Thyroid gland (tissue), 4 donors: ENCODE data around the gene ATP6V1G1. TPM values are rescaled to one million over a fixed set of nuclear protein-coding genes. Genes with fewer than 3 reads are reported as not detected.

Experiments used
- DNase-seq, 2 donors: peaks; one replicate each; pipeline ENCODE4 v3.0.0-alpha.2; 2019
- H3K27ac ChIP-seq, 3 donors: fragments of 200-600 bp; sonication (generic); 1 replicate in 2 of 3; 2 replicates in 1 of 3; pipeline ENCODE4 v1.5.1; 2016 to 2019; ENCODE audit warnings: mild to moderate bottlenecking in 1 of 3, moderate library complexity in 1 of 3
- H3K27me3 ChIP-seq: fragments of 200-600 bp; sonication (generic); one replicate; pipeline ENCODE4 v1.5.1; 2019
- H3K36me3 ChIP-seq, 2 donors: fragments of 200-600 bp; sonication (generic); one replicate each; pipeline ENCODE4 v1.5.1; 2016 to 2019
- H3K4me1 ChIP-seq, 2 donors: fragments of 200-600 bp; sonication (generic); one replicate each; pipeline ENCODE4 v1.5.1; 2017 to 2019
- H3K4me3 ChIP-seq, 3 donors: fragments of 200-600 bp; sonication (generic); replicated peaks in 1 of 3; 1 replicate in 2 of 3; 2 replicates in 1 of 3; pipeline ENCODE4 v1.5.1; 2016; ENCODE audit warnings: mild to moderate bottlenecking in 1 of 3
- H3K9me3 ChIP-seq: fragments of 200-600 bp; sonication (generic); one replicate; pipeline ENCODE4 v1.5.1; 2017
- POLR2A ChIP-seq, 2 donors: fragments of 450-650 bp; IDR thresholded peaks; one replicate each; pipeline ENCODE4 v1.6.1; 2017; ENCODE audit warnings: antibody characterized with exemption in 2 of 2, mild to moderate bottlenecking in 2 of 2, moderate library complexity in 1 of 2
- WGBS, 2 donors: methylation state at CpG; one replicate each; pipeline ENCODE4 v1.1.5; 2017; 5-methylcytosine and 5-hydroxymethylcytosine counted together
- intact Hi-C: fragments of 100-400 bp; cut with DNase I; formaldehyde crosslinking; loops from one replicate; pipeline ENCODE4 v1.15.1; 2023
- small RNA-seq: library from RNA; depleted of rRNA; stranded (forward); fragments of <200 nt; gene quantifications from one replicate; pipeline ENCODE3, GENCODE V24; 2016
- total RNA-seq, 4 donors: library from RNA; depleted of rRNA; stranded (reverse); fragments of >200 nt; gene quantifications; one replicate each; pipeline ENCODE4 v1.2.3, GENCODE V29; 2016
- TF ChIP-seq, protein P1 (sequence below), 6 experiments: fragments of 200-600 bp in 3 of 6; fragments of 450-650 bp in 3 of 6; sonication (generic) in 3 of 6; IDR thresholded peaks; one replicate each; pipeline ENCODE4 v1.5.1; 2016 to 2019; ENCODE audit warnings: antibody characterized with exemption in 6 of 6, mild to moderate bottlenecking in 2 of 6, inconsistent platforms in 1 of 6, moderate library complexity in 1 of 6

Gene ATP6V1G1
- total RNA-seq, 4 donors from 2014 or later = 193 to 223 (median 200) TPM

DNA sequence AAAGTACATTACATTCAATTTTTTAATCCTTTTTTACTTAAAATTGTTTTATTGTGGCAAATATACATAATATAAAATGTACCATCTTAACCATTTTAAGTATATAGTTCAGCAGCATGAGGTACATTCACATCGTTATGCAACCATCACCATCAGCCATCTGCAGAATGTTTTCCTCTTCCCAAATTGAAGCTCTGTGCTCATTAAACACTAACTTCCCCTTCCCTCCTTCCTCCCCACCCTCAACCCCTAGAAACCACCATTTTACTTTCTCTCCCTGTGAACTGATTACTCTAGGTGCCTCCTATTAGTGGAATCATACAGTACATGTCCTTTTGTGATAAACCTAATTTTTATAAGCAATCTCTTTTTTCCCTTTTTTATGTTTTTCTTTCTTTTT lies 54.4 kb downstream of the ATP6V1G1 start:
- Histone ChIP-seq H3K27me3 (no peaks in the 10 kb centered on the region), H3K4me3 (no peak overlapping the region), H3K27ac (no peak overlapping the region), H3K4me1 (no peaks in the 10 kb centered on the region), H3K9me3 (no peaks in the 10 kb centered on the region), H3K36me3 (peaks cover 29 to 32% of the 10 kb centered on the region in 2 donors)
- no peak for TF ChIP-seq POLR2A (IDR thresholded peaks at IDR 0.05)
- TF ChIP-seq, protein P1, sequence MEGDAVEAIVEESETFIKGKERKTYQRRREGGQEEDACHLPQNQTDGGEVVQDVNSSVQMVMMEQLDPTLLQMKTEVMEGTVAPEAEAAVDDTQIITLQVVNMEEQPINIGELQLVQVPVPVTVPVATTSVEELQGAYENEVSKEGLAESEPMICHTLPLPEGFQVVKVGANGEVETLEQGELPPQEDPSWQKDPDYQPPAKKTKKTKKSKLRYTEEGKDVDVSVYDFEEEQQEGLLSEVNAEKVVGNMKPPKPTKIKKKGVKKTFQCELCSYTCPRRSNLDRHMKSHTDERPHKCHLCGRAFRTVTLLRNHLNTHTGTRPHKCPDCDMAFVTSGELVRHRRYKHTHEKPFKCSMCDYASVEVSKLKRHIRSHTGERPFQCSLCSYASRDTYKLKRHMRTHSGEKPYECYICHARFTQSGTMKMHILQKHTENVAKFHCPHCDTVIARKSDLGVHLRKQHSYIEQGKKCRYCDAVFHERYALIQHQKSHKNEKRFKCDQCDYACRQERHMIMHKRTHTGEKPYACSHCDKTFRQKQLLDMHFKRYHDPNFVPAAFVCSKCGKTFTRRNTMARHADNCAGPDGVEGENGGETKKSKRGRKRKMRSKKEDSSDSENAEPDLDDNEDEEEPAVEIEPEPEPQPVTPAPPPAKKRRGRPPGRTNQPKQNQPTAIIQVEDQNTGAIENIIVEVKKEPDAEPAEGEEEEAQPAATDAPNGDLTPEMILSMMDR (IDR thresholded peaks at IDR 0.05) = no peak
- DNase-seq = no peak
- intact Hi-C loops = no loop called here
- 85 to 91% methylated on average over 1 of the region's 1 CpG for WGBS, 2 donors

DNA sequence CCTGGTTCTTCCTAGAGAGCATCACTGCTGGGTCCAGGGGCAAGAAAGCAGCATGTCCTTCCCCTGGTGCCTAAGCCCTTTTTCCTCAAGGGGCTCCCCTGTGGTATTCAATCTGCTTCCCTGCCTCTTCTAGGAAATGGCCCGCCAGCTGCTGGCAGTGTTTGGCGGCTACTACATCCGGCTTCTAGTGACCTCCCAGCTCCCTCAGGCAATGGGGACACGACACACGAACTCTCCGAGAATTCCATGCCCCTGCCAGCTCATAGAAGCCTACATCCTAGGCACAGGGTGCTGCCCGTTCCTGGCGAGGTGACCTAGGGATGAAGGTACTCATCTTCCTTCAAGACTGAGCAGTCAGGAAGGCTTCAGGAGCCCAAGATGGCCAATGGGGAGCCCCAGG lies 55.4 kb downstream of the ATP6V1G1 start:
- H3K27me3 ChIP-seq = no peaks in the 10 kb centered on the region
- TF ChIP-seq, protein P1 (IDR thresholded peaks at IDR 0.05) = no peak
- TF ChIP-seq POLR2A (IDR thresholded peaks at IDR 0.05) = no peak
- no peak overlapping the region for H3K4me3 ChIP-seq
- H3K36me3 ChIP-seq = peaks cover 29 to 32% of the 10 kb centered on the region in 2 donors
- DNase-seq = no peak
- no peaks in the 10 kb centered on the region for H3K9me3 ChIP-seq
- H3K4me1 ChIP-seq = no peaks in the 10 kb centered on the region
- WGBS, 2 donors = 89 to 98% methylated on average over 8 of the region's 8 CpGs
- intact Hi-C loops = no loop called here
- no peak overlapping the region for H3K27ac ChIP-seq

DNA sequence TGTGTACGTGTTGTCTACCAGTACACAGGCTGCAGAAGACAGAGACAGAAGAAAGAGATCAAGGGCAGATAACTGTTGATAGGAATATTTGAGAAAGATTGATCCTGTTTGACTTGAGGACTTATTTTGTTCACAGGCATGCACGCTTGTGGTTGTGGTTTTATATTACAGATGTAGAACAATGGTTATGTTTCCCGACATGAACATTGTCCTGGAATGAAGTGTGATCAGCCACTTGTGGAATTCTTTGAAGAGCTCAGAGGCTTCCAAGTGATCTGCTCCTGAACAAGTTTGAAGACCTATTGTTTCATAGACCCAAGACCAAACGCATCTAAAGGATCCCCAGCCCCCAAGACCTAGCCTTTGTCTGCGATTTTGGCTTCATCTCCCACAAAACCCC lies 56.3 kb downstream of the ATP6V1G1 start:
- no peaks in the 10 kb centered on the region for H3K4me1 ChIP-seq
- H3K4me3 ChIP-seq = no peak overlapping the region
- H3K9me3 ChIP-seq = no peaks in the 10 kb centered on the region
- no peak for TF ChIP-seq POLR2A (IDR thresholded peaks at IDR 0.05)
- TF ChIP-seq, protein P1 (IDR thresholded peaks at IDR 0.05) = no peak
- peaks cover 27 to 29% of the 10 kb centered on the region in 2 donors for H3K36me3 ChIP-seq
- no peak overlapping the region for H3K27ac ChIP-seq
- intact Hi-C loops = no loop called here
- no peak for DNase-seq
- H3K27me3 ChIP-seq = no peaks in the 10 kb centered on the region
- WGBS, 2 donors = 92 to 93% methylated on average over 5 of the region's 5 CpGs

Small RNA genes lying within 50 kb of the gene (small RNA-seq; reads per million reads assigned to genes)
- gene RF00019 = not detected

Other genes starting within 250 kb of the ATP6V1G1 start
- gene AKNA, start 199.8 kb upstream of the ATP6V1G1 start, total RNA-seq = 10 to 100 TPM; 10.0 to 17.0 (median 12.5) TPM
- gene WHRN, start 82.3 kb upstream of the ATP6V1G1 start, total RNA-seq = 10 to 100 TPM in 2 of 4 donors, 1 to 10 TPM in 2; 7.4 to 13.0 (median 10.9) TPM
- gene TMEM268, start 23.5 kb downstream of the ATP6V1G1 start, total RNA-seq = 10 to 100 TPM in 3 of 4 donors, 1 to 10 TPM in 1; 7.0 to 18.3 (median 13.0) TPM
- not detected for gene TEX53, start 70.0 kb downstream of the ATP6V1G1 start, total RNA-seq
- not detected for gene TEX48, start 94.4 kb downstream of the ATP6V1G1 start, total RNA-seq
- gene TNFSF15, start 218.3 kb downstream of the ATP6V1G1 start, total RNA-seq = 1 to 10 TPM; 1.1 to 4.3 (median 2.6) TPM